ENCODE measurements around the gene UTP3.
A peak's percentile ranks its signal among the peaks of the same experiment; 100 is the strongest.
"Not testable (repeated sequence)": the region's sequence is repeated elsewhere in the genome, so short reads cannot be mapped to it uniquely, and the experiment has no call there.

The UTP3 gene

DNA sequence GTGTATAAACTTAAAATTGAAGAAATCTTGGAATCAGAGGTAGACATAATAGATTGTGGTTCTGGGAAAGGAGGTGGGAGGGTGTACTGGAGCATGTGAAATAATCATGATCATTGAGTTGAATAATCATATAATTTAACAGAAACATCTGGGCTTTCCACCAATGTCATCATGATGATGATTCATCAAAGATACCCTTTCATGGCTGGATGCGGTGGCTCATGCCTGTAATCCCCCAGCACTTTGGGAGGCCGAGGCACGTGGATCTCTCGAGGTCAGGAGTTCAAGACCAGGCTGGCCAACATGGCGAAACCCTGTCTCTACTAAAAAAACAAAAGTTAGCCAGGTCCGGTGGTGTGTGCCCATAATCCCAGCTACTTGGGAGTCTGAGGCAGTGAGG, 26.8 kb downstream of the UTP3 start:
- Mint-ChIP-seq H3K9me3 (no peaks in the 10 kb centered on the region), H3K27ac (no peak overlapping the region), H3K4me1 (ENCODE audit: low read depth) (peaks cover 20% of the 10 kb centered on the region), H3K27me3 (ENCODE audit: low read depth) (no peaks in the 10 kb centered on the region), H3K36me3 (ENCODE audit: low read depth) (no peaks in the 10 kb centered on the region), H3K4me3 (no peak overlapping the region)
- no peak for DNase-seq (ENCODE audit: low spot score)

DNA sequence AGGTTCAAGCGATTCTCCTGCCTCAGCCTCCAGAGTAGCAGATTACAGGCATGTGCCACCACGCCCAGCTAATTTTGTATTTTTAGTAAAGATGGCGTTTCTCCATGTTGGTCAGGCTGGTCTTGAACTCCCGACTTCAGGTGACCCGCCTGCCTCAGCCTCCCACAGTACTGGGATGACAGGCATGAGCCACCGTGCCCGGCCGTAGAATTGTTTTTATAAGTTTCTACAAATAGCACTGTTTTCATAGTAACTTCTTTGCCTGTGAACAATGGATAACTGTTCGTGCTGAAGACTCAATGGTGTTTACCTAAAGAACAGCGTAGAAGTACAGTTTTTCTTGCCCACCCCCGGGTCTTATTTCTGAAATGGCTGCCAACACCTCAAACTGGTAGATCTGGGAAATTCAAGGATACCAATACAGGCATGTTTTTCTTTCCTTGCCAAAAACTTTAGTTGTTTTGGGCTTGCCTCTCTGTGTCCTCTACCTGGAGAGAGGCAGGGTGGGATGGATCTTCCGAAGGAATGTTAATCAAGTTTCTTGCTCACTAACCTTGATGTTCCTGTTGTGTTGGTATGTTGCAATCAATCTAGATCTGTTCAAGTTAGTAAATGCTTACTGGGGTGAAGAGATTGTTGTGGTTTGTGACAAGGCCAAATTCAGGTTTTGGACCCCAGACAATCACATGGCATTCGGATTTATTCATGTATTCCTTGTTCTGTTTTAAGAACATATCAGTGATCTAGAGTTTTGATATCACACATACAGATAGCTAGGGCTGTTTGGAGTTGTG, 30.7 kb downstream of the UTP3 start:
- no peaks in the 10 kb centered on the region for H3K9me3 Mint-ChIP-seq
- no peak overlapping the region for H3K4me3 Mint-ChIP-seq
- H3K27ac Mint-ChIP-seq = no peak overlapping the region
- H3K27me3 Mint-ChIP-seq (ENCODE audit: low read depth) = no peaks in the 10 kb centered on the region
- H3K36me3 Mint-ChIP-seq (ENCODE audit: low read depth) = no peaks in the 10 kb centered on the region
- no peak for DNase-seq (ENCODE audit: low spot score)
- H3K4me1 Mint-ChIP-seq (ENCODE audit: low read depth) = peaks cover 18% of the 10 kb centered on the region

DNA sequence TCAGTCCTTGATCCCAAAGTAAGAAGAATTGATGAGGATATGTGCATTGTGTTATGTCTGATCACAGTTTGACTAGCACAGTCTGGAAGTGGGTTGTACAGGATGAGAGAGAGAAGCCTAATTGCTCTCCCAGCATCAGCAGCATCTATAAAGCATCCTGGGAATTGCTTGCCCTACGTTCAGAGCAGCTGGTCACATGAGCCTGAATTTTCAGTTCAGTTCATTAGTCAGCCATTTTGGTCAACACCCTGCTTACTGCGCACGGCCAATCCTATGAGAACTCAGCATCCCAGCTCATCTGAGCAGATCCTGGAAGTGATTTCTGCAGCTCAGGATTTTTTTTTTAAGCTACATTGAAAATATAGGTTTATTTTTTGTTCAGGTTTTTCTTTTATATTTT, 33.4 kb downstream of the UTP3 start, which contains the start of gene RUFY3:
Gene RUFY3 (plus strand): TSS at position 218 of the 400 bp plus-strand sequence. CDS start 610 bp downstream, outside the sequence.
- Mint-ChIP-seq H3K4me3 (peak within 1 kb of the TSS; percentile 12), H3K27me3 (ENCODE audit: low read depth) (no peaks in the 10 kb centered on the region), H3K9me3 (no peaks in the 10 kb centered on the region), H3K36me3 (ENCODE audit: low read depth) (no peaks in the 10 kb centered on the region), H3K27ac (no peak within 1 kb of the TSS), H3K4me1 (ENCODE audit: low read depth) (peaks cover 14% of the 10 kb centered on the region)
- DNase-seq (ENCODE audit: low spot score) = no peak

DNA sequence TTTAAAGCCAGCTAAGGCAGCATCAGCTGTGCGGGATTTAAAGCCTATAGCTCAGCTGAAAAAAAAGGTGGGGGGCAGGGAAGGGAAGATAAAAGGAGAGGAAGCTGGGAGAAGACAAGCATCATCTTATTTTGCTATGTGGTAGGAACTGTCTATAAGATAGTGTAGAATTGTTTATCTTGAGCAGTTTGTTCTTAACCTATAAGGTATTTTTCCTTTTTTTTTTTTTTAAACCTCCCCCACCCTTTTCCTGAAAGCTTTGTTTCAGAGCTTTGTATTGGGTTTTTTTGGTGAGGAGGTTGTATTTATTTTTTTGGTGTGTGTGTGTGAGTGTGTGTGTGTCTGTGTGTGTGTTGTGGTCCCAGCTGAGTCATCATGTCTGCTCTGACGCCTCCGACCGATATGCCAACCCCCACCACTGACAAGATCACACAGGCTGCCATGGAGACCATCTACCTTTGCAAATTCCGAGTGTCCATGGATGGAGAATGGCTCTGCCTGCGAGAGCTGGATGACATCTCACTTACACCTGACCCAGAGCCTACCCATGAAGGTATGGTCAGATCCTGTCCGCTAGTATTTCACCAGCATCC, 34.0 kb downstream of the UTP3 start:
- Mint-ChIP-seq H3K27me3 (ENCODE audit: low read depth) (no peaks in the 10 kb centered on the region), H3K9me3 (no peaks in the 10 kb centered on the region), H3K27ac (no peak overlapping the region), H3K36me3 (ENCODE audit: low read depth) (no peaks in the 10 kb centered on the region), H3K4me3 (peak overlapping the region; percentile 12), H3K4me1 (ENCODE audit: low read depth) (peaks cover 14% of the 10 kb centered on the region)
- peak; percentile 14 for DNase-seq (ENCODE audit: low spot score)

DNA sequence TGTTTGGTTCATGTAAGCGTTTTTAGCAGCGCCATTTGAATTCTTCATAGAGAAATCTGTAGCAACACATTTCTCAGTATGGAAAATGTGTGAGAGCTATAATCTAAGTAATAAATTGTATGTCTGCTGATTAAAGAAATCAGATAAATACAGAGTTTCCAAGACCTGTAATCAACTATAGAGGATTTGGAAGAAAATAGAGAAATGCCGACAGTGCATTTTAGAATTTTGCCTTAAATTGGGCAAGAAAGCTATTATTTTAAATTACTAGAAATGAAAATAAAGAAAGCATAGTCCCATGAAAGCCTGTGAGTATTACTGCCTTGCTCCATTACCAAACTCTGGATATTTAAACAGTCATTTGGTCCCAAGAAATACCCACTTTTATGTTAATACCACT, 36.1 kb downstream of the UTP3 start:
- peaks cover 14% of the 10 kb centered on the region for H3K4me1 Mint-ChIP-seq (ENCODE audit: low read depth)
- DNase-seq (ENCODE audit: low spot score) = no peak
- no peaks in the 10 kb centered on the region for H3K36me3 Mint-ChIP-seq (ENCODE audit: low read depth)
- no peaks in the 10 kb centered on the region for H3K9me3 Mint-ChIP-seq
- H3K4me3 Mint-ChIP-seq = no peak overlapping the region
- H3K27me3 Mint-ChIP-seq (ENCODE audit: low read depth) = no peaks in the 10 kb centered on the region
- H3K27ac Mint-ChIP-seq = no peak overlapping the region

DNA sequence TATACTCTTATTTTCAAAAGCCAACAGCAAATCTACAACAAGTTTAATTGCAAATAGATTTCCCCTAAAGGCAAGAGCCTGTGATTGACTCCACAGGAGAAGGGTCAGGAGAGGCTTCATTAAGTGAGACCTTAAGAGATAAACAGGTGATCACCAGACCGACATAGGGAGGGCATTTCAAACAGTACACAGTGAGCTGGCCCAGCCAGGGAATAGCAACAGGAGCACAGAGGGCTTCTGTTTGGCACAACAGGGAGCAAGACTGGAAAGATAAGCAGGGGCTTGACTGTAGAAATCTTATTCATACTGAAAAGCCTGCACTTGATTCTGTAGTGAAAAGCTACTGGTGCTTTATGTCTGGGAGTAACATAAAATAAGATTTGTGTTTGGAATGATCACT, 37.3 kb downstream of the UTP3 start:
- no peak for DNase-seq (ENCODE audit: low spot score)
- Mint-ChIP-seq H3K9me3 (no peaks in the 10 kb centered on the region), H3K4me1 (ENCODE audit: low read depth) (peaks cover 14% of the 10 kb centered on the region), H3K27ac (no peak overlapping the region), H3K36me3 (ENCODE audit: low read depth) (no peaks in the 10 kb centered on the region), H3K4me3 (no peak overlapping the region), H3K27me3 (ENCODE audit: low read depth) (no peaks in the 10 kb centered on the region)

DNA sequence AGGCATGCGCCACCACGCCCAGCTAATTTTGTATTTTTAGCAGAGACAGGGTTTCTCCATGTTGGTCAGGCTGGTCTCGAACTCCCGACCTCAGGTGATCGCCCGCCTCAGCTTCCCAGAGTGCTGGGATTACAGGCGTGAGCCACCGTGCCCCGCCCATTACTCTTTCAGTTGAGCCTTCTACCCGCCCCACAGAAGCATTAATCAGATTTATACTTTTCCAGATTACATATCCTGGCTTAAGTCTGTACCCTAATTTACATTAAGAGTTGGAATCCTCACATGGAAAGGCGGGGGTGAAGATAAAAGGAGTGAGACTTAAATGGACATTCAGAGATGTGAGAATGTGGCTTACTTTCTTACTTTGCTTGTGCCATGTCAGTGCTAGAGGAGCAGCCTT, 38.2 kb downstream of the UTP3 start:
- H3K27me3 Mint-ChIP-seq (ENCODE audit: low read depth); H3K27ac Mint-ChIP-seq; DNase-seq (ENCODE audit: low spot score); H3K36me3 Mint-ChIP-seq (ENCODE audit: low read depth); H3K4me3 Mint-ChIP-seq; H3K9me3 Mint-ChIP-seq: not testable (repeated sequence)
- H3K4me1 Mint-ChIP-seq (ENCODE audit: low read depth) = peaks cover 13% of the 10 kb centered on the region

DNA sequence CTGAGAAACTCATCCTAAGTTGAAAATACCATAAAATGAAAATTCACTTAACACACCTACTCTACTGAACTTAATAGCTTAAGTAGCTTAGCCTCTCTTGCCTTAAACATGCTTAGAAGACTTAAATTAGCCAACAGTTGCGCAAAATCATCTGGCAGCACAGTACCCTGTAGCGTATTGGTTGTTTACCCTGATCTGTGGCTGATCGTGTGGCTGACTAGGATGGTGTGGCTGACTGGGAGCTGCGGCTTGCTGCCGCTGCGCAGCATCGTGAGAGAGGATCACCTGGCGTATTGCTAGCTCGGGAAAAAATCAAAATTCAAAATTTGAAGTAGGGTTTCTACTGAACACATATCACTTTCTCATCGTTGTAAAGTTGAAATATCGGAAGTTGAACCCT, 39.8 kb downstream of the UTP3 start:
- Mint-ChIP-seq H3K4me1 (ENCODE audit: low read depth) (peaks cover 2% of the 10 kb centered on the region), H3K4me3 (no peak overlapping the region), H3K36me3 (ENCODE audit: low read depth) (no peaks in the 10 kb centered on the region), H3K9me3 (no peaks in the 10 kb centered on the region), H3K27me3 (ENCODE audit: low read depth) (no peaks in the 10 kb centered on the region), H3K27ac (no peak overlapping the region)
- DNase-seq (ENCODE audit: low spot score) = no peak

DNA sequence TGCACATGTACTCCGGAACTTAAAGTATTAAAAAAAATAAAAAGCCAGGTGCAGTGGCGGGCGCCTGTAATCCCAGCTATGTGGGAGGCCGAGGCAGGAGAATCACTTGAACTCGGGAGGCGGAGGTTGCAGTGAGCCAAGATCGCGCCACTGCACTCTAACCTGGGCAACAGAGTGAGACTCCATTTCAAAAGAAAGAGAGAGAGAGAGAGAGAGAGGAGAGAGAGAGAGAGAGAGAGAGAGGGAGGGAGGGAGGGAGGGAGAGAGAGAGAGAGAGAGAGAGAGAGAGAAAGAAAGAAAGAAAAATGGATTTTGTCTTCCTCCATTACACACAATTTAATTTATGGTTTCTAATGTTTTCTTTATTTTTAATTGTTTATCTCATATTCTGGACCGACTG, 44.5 kb downstream of the UTP3 start:
- H3K4me1 Mint-ChIP-seq (ENCODE audit: low read depth) = peaks cover 34% of the 10 kb centered on the region
- H3K4me3 Mint-ChIP-seq = peak overlapping the region; percentile 27
- not testable (repeated sequence) for H3K27me3 Mint-ChIP-seq (ENCODE audit: low read depth); H3K36me3 Mint-ChIP-seq (ENCODE audit: low read depth); H3K27ac Mint-ChIP-seq; H3K9me3 Mint-ChIP-seq; DNase-seq (ENCODE audit: low spot score)

DNA sequence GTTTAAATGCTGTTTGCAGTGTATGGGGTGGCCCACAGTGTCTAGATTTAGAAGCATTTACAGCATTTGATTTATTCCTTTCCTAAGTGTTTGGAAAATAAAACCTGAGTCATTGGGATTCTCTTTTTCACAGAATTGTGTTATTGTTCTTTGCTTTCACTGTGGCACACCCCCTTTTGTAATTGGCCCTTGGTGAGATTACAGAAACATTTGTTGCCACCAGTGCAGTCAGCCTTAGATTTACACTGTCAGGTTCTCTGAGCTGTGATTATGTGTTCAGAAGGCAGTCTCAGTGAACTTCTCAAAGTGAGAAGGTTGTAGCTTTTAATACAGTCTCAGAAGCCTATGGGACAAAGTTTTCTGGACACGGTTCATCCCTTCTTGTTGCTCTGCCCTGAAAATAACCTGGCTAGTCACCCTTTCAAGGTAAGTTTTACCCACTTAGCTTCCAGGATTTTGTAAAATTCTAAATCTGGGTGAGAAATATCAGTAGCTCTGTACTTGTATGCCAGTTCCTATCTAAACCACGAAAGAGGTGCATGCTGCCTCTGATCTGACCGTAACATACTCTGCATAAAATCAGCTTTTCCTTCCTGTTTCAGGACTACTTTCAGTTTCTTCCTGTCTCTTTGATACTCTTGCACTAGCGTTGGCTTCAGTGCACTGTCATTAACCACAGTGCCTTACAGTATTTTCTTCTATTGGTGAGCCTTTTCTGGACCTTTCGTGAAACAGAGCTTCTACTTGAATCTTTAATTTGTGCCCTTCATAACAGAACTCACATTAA, 46.0 kb downstream of the UTP3 start:
- peak overlapping the region; percentile 83 for H3K4me3 Mint-ChIP-seq
- H3K4me1 Mint-ChIP-seq (ENCODE audit: low read depth) = peaks cover 34% of the 10 kb centered on the region
- no peaks in the 10 kb centered on the region for H3K36me3 Mint-ChIP-seq (ENCODE audit: low read depth)
- peak overlapping the region; percentile 88 for H3K27ac Mint-ChIP-seq
- no peaks in the 10 kb centered on the region for H3K9me3 Mint-ChIP-seq
- DNase-seq (ENCODE audit: low spot score) = peak; percentile 47
- no peaks in the 10 kb centered on the region for H3K27me3 Mint-ChIP-seq (ENCODE audit: low read depth)

DNA sequence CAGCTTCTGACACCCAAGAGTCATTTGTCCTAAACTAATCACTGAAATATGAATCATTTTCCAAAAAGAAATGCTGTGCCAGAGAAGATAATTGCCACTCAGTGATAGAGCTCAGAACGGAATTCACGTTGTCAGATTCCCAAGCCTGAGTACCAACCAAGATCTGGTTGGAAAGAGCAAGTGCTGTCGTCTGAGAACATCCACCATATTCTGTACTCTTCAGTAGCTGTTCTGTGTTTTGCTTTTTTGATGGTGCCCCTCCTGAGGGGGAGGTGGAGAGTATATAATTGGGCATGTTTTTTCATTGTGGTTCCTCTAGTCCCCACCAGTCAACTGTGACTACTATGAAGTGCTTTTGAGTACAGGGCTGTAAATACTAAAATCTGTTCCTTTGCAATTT, 46.6 kb downstream of the UTP3 start:
- Mint-ChIP-seq H3K36me3 (ENCODE audit: low read depth) (no peaks in the 10 kb centered on the region), H3K9me3 (no peaks in the 10 kb centered on the region), H3K4me3 (peak overlapping the region; percentile 83), H3K27me3 (ENCODE audit: low read depth) (no peaks in the 10 kb centered on the region), H3K27ac (peak overlapping the region; percentile 88), H3K4me1 (ENCODE audit: low read depth) (peaks cover 34% of the 10 kb centered on the region)
- DNase-seq (ENCODE audit: low spot score) = no peak

DNA sequence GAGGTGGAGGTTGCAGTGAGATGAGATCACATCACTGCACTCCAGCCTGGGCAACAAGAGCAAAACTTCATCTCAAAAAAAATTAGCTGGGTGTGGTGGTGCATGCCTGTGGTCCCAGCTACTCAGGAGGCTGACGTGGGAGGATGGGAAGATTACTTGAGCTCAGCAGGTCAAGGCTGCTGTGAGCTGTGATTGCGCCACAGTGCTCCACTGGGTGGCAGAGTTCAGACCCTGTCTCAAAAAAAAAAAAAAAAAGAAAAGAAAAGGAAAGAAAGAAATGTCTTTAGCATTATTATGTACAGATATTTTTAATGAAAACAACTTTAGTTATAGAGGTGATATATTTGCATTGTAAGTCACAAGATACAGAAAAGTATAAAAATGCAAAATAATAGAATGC, 47.6 kb downstream of the UTP3 start:
- H3K36me3 Mint-ChIP-seq (ENCODE audit: low read depth); H3K9me3 Mint-ChIP-seq; H3K27me3 Mint-ChIP-seq (ENCODE audit: low read depth): not testable (repeated sequence)
- Mint-ChIP-seq H3K4me1 (ENCODE audit: low read depth) (peaks cover 35% of the 10 kb centered on the region), H3K4me3 (peak overlapping the region; percentile 72), H3K27ac (peak overlapping the region; percentile 88)
- peak; percentile 18 for DNase-seq (ENCODE audit: low spot score)

DNA sequence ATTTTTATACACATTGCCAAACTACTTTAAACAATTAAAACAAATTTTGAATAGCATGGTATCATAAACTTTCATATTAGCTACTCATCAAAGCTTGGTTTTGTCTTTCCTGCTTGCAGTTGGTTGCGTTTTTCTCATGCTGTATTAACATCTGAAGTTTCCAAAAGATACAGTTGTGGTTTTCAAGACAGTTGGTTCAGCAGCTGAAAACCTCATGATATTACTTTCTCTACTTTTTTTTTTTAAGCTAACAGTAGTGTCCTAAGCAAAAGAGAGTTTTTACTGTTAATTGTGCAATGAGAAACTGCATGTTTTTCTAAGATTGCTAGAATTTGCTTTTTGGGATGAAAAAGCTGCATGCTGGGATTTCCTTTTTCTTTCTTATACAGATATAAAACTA, 48.7 kb downstream of the UTP3 start:
- peaks cover 35% of the 10 kb centered on the region for H3K4me1 Mint-ChIP-seq (ENCODE audit: low read depth)
- peak overlapping the region; percentile 88 for H3K27ac Mint-ChIP-seq
- H3K36me3 Mint-ChIP-seq (ENCODE audit: low read depth) = no peaks in the 10 kb centered on the region
- no peaks in the 10 kb centered on the region for H3K9me3 Mint-ChIP-seq
- peaks cover 5% of the 10 kb centered on the region for H3K27me3 Mint-ChIP-seq (ENCODE audit: low read depth)
- peak overlapping the region; percentile 72 for H3K4me3 Mint-ChIP-seq
- DNase-seq (ENCODE audit: low spot score) = no peak

DNA sequence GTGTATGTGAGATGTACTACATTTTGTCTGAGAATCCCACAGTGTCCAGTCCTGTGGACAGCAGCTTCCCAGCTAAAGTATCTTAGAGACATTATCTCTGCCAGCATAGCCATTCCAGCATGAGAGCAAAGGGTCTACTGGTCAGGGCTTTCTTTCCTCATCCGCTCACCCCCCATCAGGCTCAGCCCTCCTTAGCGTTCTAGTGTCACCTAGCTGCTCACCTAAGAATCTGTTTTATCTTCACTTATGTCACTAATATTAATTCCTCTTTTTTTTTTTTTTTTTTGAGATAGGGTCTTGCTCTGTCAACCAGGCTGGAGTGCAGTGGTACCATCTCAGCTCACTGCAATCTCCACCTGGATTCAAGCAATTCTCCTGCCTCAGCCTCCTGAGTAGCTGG, 49.1 kb downstream of the UTP3 start:
- Mint-ChIP-seq H3K36me3 (ENCODE audit: low read depth) (no peaks in the 10 kb centered on the region), H3K4me3 (peak overlapping the region; percentile 72), H3K4me1 (ENCODE audit: low read depth) (peaks cover 35% of the 10 kb centered on the region)

More for the DNA sequence above, 49.1 kb downstream of the UTP3 start:
- H3K9me3 Mint-ChIP-seq = no peaks in the 10 kb centered on the region
- DNase-seq (ENCODE audit: low spot score) = no peak
- peak overlapping the region; percentile 88 for H3K27ac Mint-ChIP-seq
- H3K27me3 Mint-ChIP-seq (ENCODE audit: low read depth) = peaks cover 7% of the 10 kb centered on the region
